ENCODE data around the gene EFCAB6.

EFCAB6 gene

DNA sequence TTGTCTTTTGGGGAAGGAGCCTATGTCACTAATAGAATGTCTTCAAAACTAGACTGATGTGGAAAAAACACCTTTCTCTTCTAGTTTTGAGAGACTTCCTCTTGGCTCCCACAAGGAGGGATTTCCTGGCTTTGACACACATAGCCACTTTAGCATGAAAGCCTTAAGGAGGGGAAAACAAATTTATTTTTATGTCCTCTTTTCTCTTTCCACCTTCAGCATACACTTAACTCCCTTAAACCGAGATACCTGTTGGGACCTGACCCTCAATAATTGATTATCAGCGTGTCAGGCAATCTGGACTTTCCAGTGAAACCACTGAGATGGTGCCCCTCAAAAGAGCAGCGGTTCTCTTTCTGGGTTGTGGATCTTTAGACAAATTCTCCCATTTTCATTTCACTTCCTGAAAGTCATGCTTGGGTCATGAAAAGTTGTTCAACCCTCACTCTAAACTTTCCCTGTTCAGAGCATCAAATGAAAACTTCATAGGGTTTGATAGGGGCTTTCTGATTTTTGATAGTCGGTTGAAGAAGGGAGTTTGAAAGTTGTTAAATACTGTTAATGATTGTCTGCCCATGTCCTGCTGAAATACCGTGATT, 9.1 kb downstream of the EFCAB6 start:
- DNase-seq, result no peak

- DNase-seq, result no peak
Observed at GRCh38 chr22:43800970-43801369, 11.1 kb downstream of the EFCAB6 start.

DNA sequence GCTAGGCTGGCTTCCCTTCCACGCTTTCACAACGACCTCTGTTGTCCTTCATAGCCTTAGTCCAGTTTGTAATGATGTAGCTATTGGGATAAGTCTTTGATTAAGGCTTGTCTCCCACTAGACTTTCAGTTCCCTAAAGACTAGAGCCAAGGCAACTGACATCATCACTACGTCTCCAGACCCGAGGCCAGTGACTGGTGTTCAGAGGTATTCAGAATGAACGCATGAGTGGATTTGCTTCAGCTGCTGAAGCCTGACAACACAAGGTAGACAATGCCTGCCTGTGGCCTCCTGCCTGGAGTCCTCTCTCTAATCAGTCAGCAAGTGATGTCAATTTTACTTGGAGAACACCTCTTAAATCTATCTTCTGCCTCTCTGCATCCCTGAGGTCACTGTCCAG, 13.6 kb downstream of the EFCAB6 start:
- peak in 2 of 4 experiments; percentile 5 to 16 for DNase-seq

GRCh38 chr22:43796567-43796966, 15.5 kb downstream of the EFCAB6 start:
- DNase-seq, result peak in 1 of 4 experiments; percentile 17

- DNase-seq, result no peak
Observed at GRCh38 chr22:43795320-43795719, 16.8 kb downstream of the EFCAB6 start.

DNA sequence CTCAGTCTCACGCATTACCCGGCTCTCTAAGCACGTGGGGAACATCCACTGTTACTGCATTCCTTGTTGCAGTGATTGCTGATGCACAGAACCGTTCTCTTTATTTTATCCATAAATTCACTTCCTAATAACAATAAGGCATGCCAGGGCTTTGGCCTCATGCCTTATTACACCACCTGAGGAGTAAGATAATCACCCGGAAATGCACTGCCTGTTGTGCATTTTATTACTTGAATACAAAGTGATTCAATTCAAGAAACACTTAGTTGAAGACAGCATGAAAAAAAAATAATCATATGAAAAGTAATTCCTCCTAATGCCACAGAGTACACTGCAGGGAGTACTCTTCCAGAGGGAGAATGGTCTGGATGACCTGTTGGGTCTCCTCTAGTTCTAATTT, 19.2 kb downstream of the EFCAB6 start:
- no peak for DNase-seq

DNA sequence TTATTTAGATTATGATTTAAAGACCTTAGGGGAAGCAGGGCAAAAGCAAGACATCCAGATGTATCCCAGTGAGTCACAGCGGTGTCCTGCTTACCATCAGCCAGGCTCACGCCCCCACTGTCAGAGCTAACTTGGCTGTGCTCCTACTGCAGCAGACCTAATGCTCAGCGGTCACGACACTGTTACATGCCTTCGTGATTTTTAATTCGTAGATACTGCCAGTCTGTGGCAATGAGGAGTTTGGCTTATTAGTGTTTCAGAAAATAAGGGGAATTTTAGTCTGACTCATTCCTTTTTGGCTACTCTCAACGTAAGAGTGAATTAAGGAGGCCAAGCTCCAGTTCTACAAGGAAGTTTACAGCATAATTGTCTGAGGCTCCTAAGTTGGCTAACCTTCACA, 22.7 kb downstream of the EFCAB6 start:
- DNase-seq, result no peak

- peak in 2 of 4 experiments; percentile 1 to 3 for DNase-seq
Observed at GRCh38 chr22:43783777-43784176, 28.3 kb downstream of the EFCAB6 start.

- DNase-seq, result no peak
Observed at GRCh38 chr22:43782448-43782847, 29.7 kb downstream of the EFCAB6 start.

- peak; percentile 49 to 72 (median 65) for DNase-seq
Observed at GRCh38 chr22:43777286-43777685, 34.8 kb downstream of the EFCAB6 start.

GRCh38 chr22:43776081-43776670, 35.9 kb downstream of the EFCAB6 start:
- no peak for DNase-seq

- no peak for DNase-seq
Observed at GRCh38 chr22:43774318-43774915, 37.7 kb downstream of the EFCAB6 start.

DNA sequence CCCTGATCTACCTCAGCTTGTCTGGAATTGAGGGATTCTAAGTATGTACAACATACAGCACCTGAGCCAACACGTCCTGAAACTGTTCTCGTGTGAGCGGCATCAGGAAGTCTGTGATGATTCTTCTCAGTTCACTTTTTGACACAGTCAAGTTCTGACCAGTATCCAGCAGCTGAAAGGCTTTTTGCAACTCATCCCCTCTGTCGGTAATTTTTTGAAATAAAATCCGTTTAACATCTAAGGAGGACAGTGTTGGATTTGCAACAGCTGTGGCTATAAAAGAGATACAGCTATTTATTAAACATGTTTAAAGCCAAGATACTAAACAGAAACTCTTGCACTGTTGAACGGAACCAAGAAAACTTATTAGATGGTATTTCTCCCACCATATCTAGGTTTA, 39.3 kb downstream of the EFCAB6 start:
- DNase-seq, result no peak

DNA sequence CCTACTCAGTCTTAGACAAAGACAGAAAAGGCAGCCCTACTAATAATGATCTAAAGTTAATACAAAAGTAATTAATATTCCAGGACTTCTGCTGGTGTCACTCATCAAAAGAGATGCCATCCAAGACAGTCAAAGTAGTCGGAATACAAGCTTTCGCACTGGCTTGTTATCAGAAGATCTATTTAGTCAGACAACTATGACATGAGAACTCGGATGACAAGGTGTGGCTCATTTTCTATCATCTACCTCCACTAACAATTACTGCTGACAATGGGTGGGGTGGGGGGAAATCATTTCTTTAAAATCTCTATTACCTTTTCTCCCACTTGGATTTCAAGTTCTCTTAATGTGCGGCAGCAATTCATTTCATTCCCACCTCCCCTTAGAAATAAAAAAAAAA, 56.7 kb downstream of the EFCAB6 start:
- no peak for DNase-seq

GRCh38 chr22:43755011-43755410, 57.1 kb downstream of the EFCAB6 start:
- DNase-seq, result no peak

DNA sequence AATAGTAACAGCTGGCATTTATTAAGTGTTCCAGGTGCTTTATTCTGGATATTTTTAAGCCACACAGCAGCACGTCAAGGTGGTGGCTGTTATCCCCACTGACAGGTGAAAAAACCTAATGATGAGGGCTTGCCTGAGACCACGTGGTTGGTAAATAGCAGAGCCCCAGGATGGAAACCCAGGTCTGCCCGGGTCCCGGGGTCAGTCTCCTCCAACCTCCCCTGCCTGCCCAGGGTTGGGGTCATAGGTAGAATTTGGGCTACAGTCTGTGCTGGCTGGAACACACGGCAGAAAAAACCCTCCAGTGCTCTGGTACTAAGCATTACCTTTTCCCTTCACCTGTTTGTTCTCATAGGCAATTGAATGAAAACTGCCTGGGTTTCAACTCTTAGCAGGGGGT, 57.9 kb downstream of the EFCAB6 start:
- DNase-seq, result no peak

GRCh38 chr22:43753688-43754087, 58.4 kb downstream of the EFCAB6 start:
- DNase-seq, result no peak

GRCh38 chr22:43750751-43751150, 61.4 kb downstream of the EFCAB6 start:
- no peak for DNase-seq

- no peak for DNase-seq
Observed at GRCh38 chr22:43749473-43749872, 62.6 kb downstream of the EFCAB6 start.

DNA sequence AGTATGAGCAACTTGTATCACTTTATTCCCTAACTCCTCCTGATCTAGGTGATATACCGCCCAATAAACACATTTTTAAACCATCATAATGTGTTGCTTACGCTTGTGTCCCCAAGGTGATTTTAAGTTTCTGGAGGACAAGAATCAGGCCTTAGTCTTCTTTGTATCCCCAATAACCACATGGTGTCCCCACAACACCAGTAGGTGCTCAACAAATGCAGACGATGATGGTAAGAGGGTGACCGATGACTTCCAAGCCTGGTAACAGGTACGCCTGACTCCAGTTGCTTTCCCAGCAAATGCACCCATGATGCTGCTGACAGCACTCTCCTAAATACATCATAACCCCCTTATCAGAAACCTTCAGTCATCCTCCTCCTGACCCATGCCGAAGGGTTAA, 64.2 kb downstream of the EFCAB6 start:
- DNase-seq, result no peak

DNA sequence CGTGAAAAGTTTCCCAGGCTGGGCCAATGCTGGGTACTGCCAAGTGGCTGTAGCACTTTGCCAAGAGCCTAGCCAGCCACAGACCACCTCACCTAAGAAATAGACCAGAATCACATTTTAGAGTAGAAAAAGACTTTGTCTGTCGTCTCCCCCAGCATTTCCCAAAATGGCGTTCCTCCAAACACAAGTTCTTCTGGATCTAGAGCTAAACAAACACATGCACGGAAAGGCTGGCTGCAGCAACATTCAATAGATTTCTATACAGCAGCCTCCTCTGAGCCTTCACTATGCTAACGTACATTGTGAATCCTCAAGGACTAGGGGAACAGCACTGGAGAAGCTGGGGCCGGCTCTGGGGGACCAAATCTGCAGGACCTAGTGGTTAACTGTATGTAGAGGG, 65.0 kb downstream of the EFCAB6 start:
- DNase-seq, result no peak

DNA sequence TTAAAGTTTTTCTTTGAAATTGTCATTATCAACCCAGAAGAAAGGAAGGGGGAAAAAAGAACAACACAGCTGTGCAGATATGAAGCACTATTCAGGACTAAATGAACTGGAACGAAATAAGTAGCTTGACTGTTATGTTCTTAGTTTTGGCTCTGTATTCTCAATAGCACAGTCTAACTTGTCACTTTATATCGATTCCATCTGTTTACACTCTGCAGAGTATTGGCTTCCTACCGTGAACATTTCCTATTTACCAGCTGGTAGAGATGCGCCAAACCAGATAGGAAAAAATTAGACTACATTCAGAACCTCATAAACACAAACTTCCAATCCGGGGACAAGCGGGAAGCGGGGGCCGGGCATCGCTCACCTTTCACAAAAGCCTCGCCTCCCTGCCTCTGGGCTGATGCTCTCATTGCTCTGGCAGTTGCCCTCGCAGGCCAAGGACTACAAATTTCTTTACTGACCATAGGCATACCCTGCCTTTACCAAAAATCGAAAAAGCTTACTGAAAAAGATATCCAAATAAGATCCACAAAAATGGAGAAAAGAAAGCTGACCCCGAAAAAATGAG, 66.2 kb downstream of the EFCAB6 start:
- no peak for DNase-seq

GRCh38 chr22:43745411-43745770, 66.7 kb downstream of the EFCAB6 start:
- DNase-seq, result no peak

GRCh38 chr22:43744700-43745410, 67.2 kb downstream of the EFCAB6 start:
- DNase-seq, result no peak
